GM23338 (cell line): ENCODE measurements around the gene KIAA0586. TPM values are rescaled to one million over a fixed set of nuclear protein-coding genes. Genes with fewer than 3 reads are reported as not detected.

Experiments used
- CREB1 ChIP-seq: fragments of 250-450 bp; sonication (Bioruptor Pico); IDR thresholded peaks from 2 replicates; pipeline ENCODE4 v1.5.0; 2020; ENCODE audit warnings: low read depth, mild to moderate bottlenecking, moderate library complexity
- EZH2 ChIP-seq: fragments of 200-600 bp; sonication (generic); IDR thresholded peaks from one replicate; pipeline ENCODE4 v1.8.0; 2017; ENCODE audit warnings: antibody characterized with exemption, mild to moderate bottlenecking, low read depth; ENCODE audit not compliant: unreplicated experiment
- JUNB ChIP-seq: IDR thresholded peaks from one replicate; pipeline ENCODE4 v1.6.1; 2016; ENCODE audit warnings: antibody characterized with exemption; ENCODE audit not compliant: unreplicated experiment
- NANOG ChIP-seq: IDR thresholded peaks from 2 replicates; pipeline ENCODE4 v1.6.1; 2016; ENCODE audit warnings: antibody characterized with exemption, borderline replicate concordance
- STAT1 ChIP-seq: IDR thresholded peaks from one replicate; pipeline ENCODE4 v1.6.1; 2016; ENCODE audit warnings: antibody characterized with exemption; ENCODE audit not compliant: unreplicated experiment
- ZNF114 ChIP-seq: fragments of 250-450 bp; sonication (Bioruptor Pico); IDR thresholded peaks from 2 replicates; pipeline ENCODE4 v1.5.0; 2020; ENCODE audit warnings: mild to moderate bottlenecking, moderate library complexity
- ZNF462 ChIP-seq: fragments of 250-450 bp; sonication (Bioruptor Pico); IDR thresholded peaks from 2 replicates; pipeline ENCODE4 v1.5.0; 2020; ENCODE audit warnings: mild to moderate bottlenecking, moderate library complexity
- polyA plus RNA-seq: library from polyadenylated mRNA; unstranded; fragments of >200 nt; fragmentation: Nextera tagmentation; extraction: Ambion mirVana; gene quantifications from 2 replicates; pipeline ENCODE4 v1.2.1, GENCODE V29; 2016
- total RNA-seq: library from RNA; depleted of rRNA; stranded (reverse); fragments of >200 nt; shearing (Covaris generic); gene quantifications from 2 replicates; pipeline ENCODE4 v1.2.3, GENCODE V29; 2014
- TF ChIP-seq, protein P1 (sequence below): IDR thresholded peaks from one replicate; pipeline ENCODE4 v1.6.1; 2018; ENCODE audit warnings: antibody characterized with exemption; ENCODE audit not compliant: unreplicated experiment

Gene KIAA0586
- total and polyA plus RNA-seq, 2 experiments from 2014 or later = 22.2 to 23.7 TPM

DNA sequence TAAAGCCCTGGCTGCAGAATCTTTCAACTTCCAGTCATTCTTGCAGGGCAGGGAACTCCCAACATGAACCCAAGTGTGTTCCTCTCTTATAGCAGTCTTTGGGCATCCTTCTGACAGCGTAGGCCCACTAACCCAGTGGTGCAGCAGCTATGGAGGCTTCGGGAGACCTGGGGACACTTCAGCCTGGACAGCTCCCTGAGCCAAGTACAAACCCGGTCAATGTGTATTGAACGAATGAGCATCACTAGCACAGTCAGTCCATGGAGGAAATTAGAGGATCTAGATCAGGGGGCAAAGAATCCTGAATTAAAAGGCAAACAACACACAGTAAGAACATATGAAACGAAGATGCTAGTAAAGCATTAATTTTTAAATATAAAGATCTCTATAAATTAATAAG lies 41.8 kb downstream of the KIAA0586 start (continued):
- TF ChIP-seq ZNF462 (CRISPR knock-in tag) = no peak
- no peak for TF ChIP-seq CREB1 (CRISPR knock-in tag)
- TF ChIP-seq JUNB = no peak
- TF ChIP-seq, protein P1, sequence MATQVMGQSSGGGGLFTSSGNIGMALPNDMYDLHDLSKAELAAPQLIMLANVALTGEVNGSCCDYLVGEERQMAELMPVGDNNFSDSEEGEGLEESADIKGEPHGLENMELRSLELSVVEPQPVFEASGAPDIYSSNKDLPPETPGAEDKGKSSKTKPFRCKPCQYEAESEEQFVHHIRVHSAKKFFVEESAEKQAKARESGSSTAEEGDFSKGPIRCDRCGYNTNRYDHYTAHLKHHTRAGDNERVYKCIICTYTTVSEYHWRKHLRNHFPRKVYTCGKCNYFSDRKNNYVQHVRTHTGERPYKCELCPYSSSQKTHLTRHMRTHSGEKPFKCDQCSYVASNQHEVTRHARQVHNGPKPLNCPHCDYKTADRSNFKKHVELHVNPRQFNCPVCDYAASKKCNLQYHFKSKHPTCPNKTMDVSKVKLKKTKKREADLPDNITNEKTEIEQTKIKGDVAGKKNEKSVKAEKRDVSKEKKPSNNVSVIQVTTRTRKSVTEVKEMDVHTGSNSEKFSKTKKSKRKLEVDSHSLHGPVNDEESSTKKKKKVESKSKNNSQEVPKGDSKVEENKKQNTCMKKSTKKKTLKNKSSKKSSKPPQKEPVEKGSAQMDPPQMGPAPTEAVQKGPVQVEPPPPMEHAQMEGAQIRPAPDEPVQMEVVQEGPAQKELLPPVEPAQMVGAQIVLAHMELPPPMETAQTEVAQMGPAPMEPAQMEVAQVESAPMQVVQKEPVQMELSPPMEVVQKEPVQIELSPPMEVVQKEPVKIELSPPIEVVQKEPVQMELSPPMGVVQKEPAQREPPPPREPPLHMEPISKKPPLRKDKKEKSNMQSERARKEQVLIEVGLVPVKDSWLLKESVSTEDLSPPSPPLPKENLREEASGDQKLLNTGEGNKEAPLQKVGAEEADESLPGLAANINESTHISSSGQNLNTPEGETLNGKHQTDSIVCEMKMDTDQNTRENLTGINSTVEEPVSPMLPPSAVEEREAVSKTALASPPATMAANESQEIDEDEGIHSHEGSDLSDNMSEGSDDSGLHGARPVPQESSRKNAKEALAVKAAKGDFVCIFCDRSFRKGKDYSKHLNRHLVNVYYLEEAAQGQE = no peak
- TF ChIP-seq STAT1 = no peak
- no peak for TF ChIP-seq EZH2
- TF ChIP-seq ZNF114 = no peak
- no peak for TF ChIP-seq NANOG
